Hepatocyte (in vitro differentiated cells): ENCODE data around the gene TRIP10. TPM values are rescaled to one million over a fixed set of nuclear protein-coding genes. Genes with fewer than 3 reads are reported as not detected.

Experiments used
- DNase-seq: peaks from one replicate; pipeline ENCODE4 v3.0.0-alpha.2; 2016; ENCODE audit warnings: low spot score
- H2AFZ ChIP-seq: fragments of 200-600 bp; sonication (generic); 2 replicates; pipeline ENCODE4 v1.6.0; 2016; ENCODE audit warnings: antibody characterized with exemption, mild to moderate bottlenecking
- H3K27ac ChIP-seq: fragments of 200-600 bp; sonication (generic); 2 replicates; pipeline ENCODE4 v1.5.1; 2016; ENCODE audit warnings: mild to moderate bottlenecking
- H3K27me3 ChIP-seq: fragments of 200-600 bp; sonication (generic); 2 replicates; pipeline ENCODE4 v1.6.1; 2016
- H3K36me3 ChIP-seq: fragments of 200-600 bp; sonication (generic); replicated peaks from 2 replicates; pipeline ENCODE4 v1.5.1; 2016; ENCODE audit warnings: low read depth; ENCODE audit not compliant: insufficient read depth
- H3K4me1 ChIP-seq: fragments of 200-600 bp; sonication (generic); 2 replicates; pipeline ENCODE4 v1.5.1; 2016; ENCODE audit warnings: mild to moderate bottlenecking, moderate library complexity; ENCODE audit not compliant: insufficient read depth
- H3K4me2 ChIP-seq: fragments of 200-600 bp; sonication (generic); 2 replicates; pipeline ENCODE4 v1.6.0; 2016
- H3K4me3 ChIP-seq: fragments of 200-600 bp; sonication (generic); 2 replicates; pipeline ENCODE4 v1.5.1; 2016; ENCODE audit warnings: mild to moderate bottlenecking
- H3K79me2 ChIP-seq: fragments of 200-600 bp; sonication (generic); 2 replicates; pipeline ENCODE4 v1.6.0; 2017; ENCODE audit warnings: mild to moderate bottlenecking
- H3K9me2 ChIP-seq: fragments of 200-600 bp; sonication (generic); replicated peaks from 2 replicates; pipeline ENCODE4 v1.6.0; 2017; ENCODE audit warnings: mild to moderate bottlenecking; ENCODE audit not compliant: insufficient read depth
- H3K9me3 ChIP-seq: fragments of 200-600 bp; sonication (generic); 2 replicates; pipeline ENCODE4 v1.5.1; 2016; ENCODE audit warnings: low read depth, mild to moderate bottlenecking
- H4K20me1 ChIP-seq: fragments of 200-600 bp; sonication (generic); 2 replicates; pipeline ENCODE4 v1.6.0; 2016; ENCODE audit warnings: mild to moderate bottlenecking; ENCODE audit not compliant: insufficient read depth, poor library complexity, severe bottlenecking
- CTCF ChIP-seq: fragments of 200-600 bp; sonication (generic); IDR thresholded peaks from 2 replicates; pipeline ENCODE4 v1.5.1; 2016; ENCODE audit warnings: antibody characterized with exemption, mild to moderate bottlenecking; ENCODE audit not compliant: poor library complexity
- EZH2 ChIP-seq: fragments of 200-600 bp; sonication (generic); IDR thresholded peaks from 2 replicates; pipeline ENCODE4 v1.6.1; 2016; ENCODE audit warnings: antibody characterized with exemption, mild to moderate bottlenecking, borderline replicate concordance
- EZH2phosphoT487 ChIP-seq: fragments of 200-600 bp; sonication (generic); IDR thresholded peaks from one replicate; pipeline ENCODE4 v1.6.1; 2018; ENCODE audit warnings: antibody characterized with exemption, mild to moderate bottlenecking, low read depth, moderate library complexity; ENCODE audit not compliant: unreplicated experiment, severe bottlenecking
- WGBS: methylation state at CpG from one replicate; pipeline ENCODE4 v1.1.6; 2016; ENCODE audit warnings: low lambda C conversion rate; ENCODE audit errors: missing lambda C conversion rate; 5-methylcytosine and 5-hydroxymethylcytosine counted together
- polyA plus RNA-seq: library from polyadenylated mRNA; unstranded; fragments of >200 nt; fragmentation: Nextera tagmentation; extraction: Ambion mirVana; gene quantifications from 2 replicates; pipeline ENCODE4 v1.2.1, GENCODE V29; 2016
- total RNA-seq: library from RNA; depleted of rRNA; stranded (reverse); fragments of >200 nt; gene quantifications from 2 replicates; pipeline ENCODE4 v1.2.3, GENCODE V29; 2014

TRIP10 gene
- total and polyA plus RNA-seq, 2 experiments from 2014 or later, result 48.8 to 79.5 TPM

DNA sequence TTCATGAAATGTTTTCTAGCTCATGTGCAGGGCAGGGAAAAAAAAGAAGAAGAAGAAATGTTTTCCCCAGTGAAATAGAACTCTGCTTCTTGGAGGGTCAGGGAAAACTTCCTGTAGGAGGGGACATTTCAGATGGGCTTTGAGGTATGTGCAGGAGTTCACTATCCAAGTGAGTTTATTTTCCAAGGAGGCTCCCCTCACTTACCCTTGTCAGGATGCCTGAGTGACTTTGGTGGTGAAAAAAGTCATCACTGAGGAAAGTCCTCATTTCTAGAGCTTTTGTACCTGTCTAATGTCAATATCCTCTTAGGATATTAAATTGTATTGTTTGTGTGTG lies 18.4 kb upstream of the TRIP10 start:
- Histone ChIP-seq H3K9me2 (no peaks in the 10 kb centered on the region), H3K27me3 (no peaks in the 10 kb centered on the region), H3K9me3 (no peaks in the 10 kb centered on the region), H4K20me1 (no peaks in the 10 kb centered on the region), H3K79me2 (no peaks in the 10 kb centered on the region), H3K4me2 (peak overlapping the region; percentile 12), H2AFZ (no peak overlapping the region), H3K4me1 (peaks cover 23% of the 10 kb centered on the region), H3K36me3 (no peaks in the 10 kb centered on the region), H3K4me3 (no peak overlapping the region), H3K27ac (peak overlapping the region; percentile 48)
- no peak for TF ChIP-seq CTCF
- TF ChIP-seq EZH2, result no peak
- no peak for TF ChIP-seq EZH2phosphoT487
- no peak for DNase-seq

DNA sequence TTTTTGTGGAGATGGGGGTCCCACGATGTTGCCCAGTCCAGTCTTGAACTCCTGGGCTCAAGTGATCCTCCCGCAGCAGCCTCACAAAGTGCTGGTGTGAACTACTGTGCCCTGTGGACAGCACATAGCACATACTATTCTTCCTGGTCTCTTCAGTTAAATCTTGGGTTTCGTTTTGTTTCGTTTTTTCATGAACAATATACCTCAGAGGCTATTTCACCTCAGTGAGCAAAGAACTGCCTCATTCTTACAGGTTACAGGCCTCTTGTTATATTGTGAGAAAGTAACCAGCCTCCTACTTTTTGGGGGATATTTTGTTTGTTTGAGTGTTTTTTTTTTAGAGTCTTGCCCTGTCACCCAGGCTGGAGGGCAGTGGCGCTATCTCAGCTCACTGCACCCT lies 17.7 kb upstream of the TRIP10 start:
- no peaks in the 10 kb centered on the region for H3K9me3 ChIP-seq
- H3K4me3 ChIP-seq, result no peak overlapping the region
- no peaks in the 10 kb centered on the region for H3K9me2 ChIP-seq
- H3K27ac ChIP-seq, result peak overlapping the region; percentile 48
- H3K79me2 ChIP-seq, result no peaks in the 10 kb centered on the region
- WGBS, result 90% methylated on average over 5 of the region's 5 CpGs
- no peak overlapping the region for H3K4me2 ChIP-seq
- no peaks in the 10 kb centered on the region for H3K27me3 ChIP-seq
- no peaks in the 10 kb centered on the region for H4K20me1 ChIP-seq
- H3K36me3 ChIP-seq, result no peaks in the 10 kb centered on the region
- no peak for DNase-seq
- no peak overlapping the region for H2AFZ ChIP-seq
- peaks cover 25% of the 10 kb centered on the region for H3K4me1 ChIP-seq
- no peak for TF ChIP-seq EZH2
- TF ChIP-seq CTCF, result no peak
- no peak for TF ChIP-seq EZH2phosphoT487

GRCh38 chr19:6723108-6723618 lies 16.3 kb upstream of the TRIP10 start:
- H3K27ac ChIP-seq, result peak overlapping the region; percentile 78
- peak overlapping the region; percentile 68 for H3K4me2 ChIP-seq
- no peaks in the 10 kb centered on the region for H3K9me3 ChIP-seq
- no peaks in the 10 kb centered on the region for H3K36me3 ChIP-seq
- TF ChIP-seq EZH2phosphoT487 (no peak), CTCF (no peak), EZH2 (no peak)
- H3K9me2 ChIP-seq, result no peaks in the 10 kb centered on the region
- peak; percentile 60 for DNase-seq
- peaks cover 25% of the 10 kb centered on the region for H3K4me1 ChIP-seq
- no peaks in the 10 kb centered on the region for H3K27me3 ChIP-seq
- H4K20me1 ChIP-seq, result no peaks in the 10 kb centered on the region
- H3K79me2 ChIP-seq, result no peaks in the 10 kb centered on the region
- WGBS, result 21% methylated on average over 13 of the region's 13 CpGs
- peak overlapping the region; percentile 28 for H2AFZ ChIP-seq
- H3K4me3 ChIP-seq, result no peak overlapping the region

DNA sequence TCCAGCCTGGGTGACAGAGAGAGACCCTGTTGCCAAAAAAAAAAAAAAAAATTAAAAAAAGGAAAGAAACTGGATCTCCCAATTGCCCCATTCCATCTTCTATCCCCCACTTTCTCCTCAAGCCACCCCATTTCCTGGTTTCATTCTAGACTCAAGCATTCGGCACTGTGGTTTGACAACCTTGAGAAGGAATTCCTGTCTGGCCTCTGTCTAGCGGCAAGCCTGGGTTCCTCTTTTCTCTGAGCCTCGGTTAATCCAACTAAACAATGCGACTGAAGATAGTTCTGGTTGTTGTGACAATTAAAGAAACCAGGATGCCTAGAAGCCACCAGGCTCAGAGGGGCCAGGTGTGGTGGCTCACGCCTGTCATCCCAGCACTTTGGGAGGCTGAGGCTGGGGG lies 15.7 kb upstream of the TRIP10 start:
- H3K79me2 ChIP-seq, result no peaks in the 10 kb centered on the region
- H3K27me3 ChIP-seq, result no peaks in the 10 kb centered on the region
- H3K4me3 ChIP-seq, result no peak overlapping the region
- peaks cover 25% of the 10 kb centered on the region for H3K4me1 ChIP-seq
- H2AFZ ChIP-seq, result no peak overlapping the region
- H3K4me2 ChIP-seq, result peak overlapping the region; percentile 68
- DNase-seq, result no peak
- TF ChIP-seq EZH2phosphoT487 (no peak), CTCF (no peak), EZH2 (no peak)
- no peaks in the 10 kb centered on the region for H4K20me1 ChIP-seq
- no peaks in the 10 kb centered on the region for H3K9me3 ChIP-seq
- peak overlapping the region; percentile 78 for H3K27ac ChIP-seq
- WGBS, result 61% methylated on average over 5 of the region's 5 CpGs
- H3K9me2 ChIP-seq, result no peaks in the 10 kb centered on the region
- H3K36me3 ChIP-seq, result no peaks in the 10 kb centered on the region
